Neuronal stem cell (in vitro differentiated cells): ENCODE results near the gene GCNT3. TPM values are rescaled to one million over a fixed set of nuclear protein-coding genes. Genes with fewer than 3 reads are reported as not detected.

ENCODE experiments used
- DNase-seq: peaks from one replicate; pipeline ENCODE4 v3.0.0-alpha.2; 2013; ENCODE audit warnings: low spot score
- H2AFZ ChIP-seq: one replicate; pipeline ENCODE4 v1.6.1; 2013; ENCODE audit warnings: mild to moderate bottlenecking, low read length, inconsistent platforms
- H2AK5ac ChIP-seq: 2 replicates; pipeline ENCODE4 v1.6.1; 2013; ENCODE audit warnings: low read depth, mild to moderate bottlenecking, inconsistent platforms, low read length, moderate library complexity, mixed read lengths
- H2BK120ac ChIP-seq: 2 replicates; pipeline ENCODE4 v1.6.1; 2013; ENCODE audit warnings: low read depth, mild to moderate bottlenecking, inconsistent platforms, low read length, moderate library complexity, mixed read lengths
- H2BK12ac ChIP-seq: one replicate; pipeline ENCODE4 v1.6.1; 2013; ENCODE audit warnings: low read length, inconsistent platforms
- H2BK15ac ChIP-seq: 2 replicates; pipeline ENCODE4 v1.6.1; 2013; ENCODE audit warnings: mild to moderate bottlenecking, low read length, inconsistent platforms, mixed read lengths
- H2BK5ac ChIP-seq: one replicate; pipeline ENCODE4 v1.6.1; 2013; ENCODE audit warnings: inconsistent platforms, mild to moderate bottlenecking, low read length, moderate library complexity
- H3K14ac ChIP-seq: one replicate; pipeline ENCODE4 v1.6.1; 2013; ENCODE audit warnings: low read length, inconsistent platforms
- H3K18ac ChIP-seq: 2 replicates; pipeline ENCODE4 v1.6.1; 2013; ENCODE audit warnings: low read length, inconsistent platforms
- H3K23ac ChIP-seq: 2 replicates; pipeline ENCODE4 v1.6.1; 2013; ENCODE audit warnings: low read depth, mild to moderate bottlenecking, mixed read lengths, low read length, inconsistent platforms; ENCODE audit not compliant: poor library complexity
- H3K27ac ChIP-seq: replicated peaks from 3 replicates; pipeline ENCODE4 v1.5.1; 2013; ENCODE audit warnings: low read length, inconsistent platforms
- H3K27me3 ChIP-seq, 3 experiments: 2 replicates each; pipeline ENCODE4 v1.6.1; 2013; ENCODE audit warnings: low read length in 3 of 3, mild to moderate bottlenecking in 2 of 3, inconsistent platforms in 1 of 3, low read depth in 1 of 3, mixed read lengths in 1 of 3, moderate library complexity in 1 of 3; ENCODE audit not compliant: control insufficient read depth in 3 of 3, insufficient read depth in 3 of 3
- H3K36me3 ChIP-seq, 2 donors: replicated peaks in 1 of 2; 2 replicates each; pipeline ENCODE4 v1.6.1; 2013; ENCODE audit warnings: low read length in 2 of 2; ENCODE audit not compliant: control insufficient read depth in 2 of 2, insufficient read depth in 2 of 2
- H3K4ac ChIP-seq: 2 replicates; pipeline ENCODE4 v1.6.1; 2013; ENCODE audit warnings: inconsistent platforms, mild to moderate bottlenecking, low read length, moderate library complexity
- H3K4me1 ChIP-seq, 2 donors: 1 replicate in 1 of 2; 2 replicates in 1 of 2; pipeline ENCODE4 v1.6.1; 2013; ENCODE audit warnings: low read length in 2 of 2, low read depth in 1 of 2; ENCODE audit not compliant: control insufficient read depth in 2 of 2, insufficient read depth in 1 of 2
- H3K4me2 ChIP-seq: one replicate; pipeline ENCODE4 v1.6.1; 2013; ENCODE audit warnings: mild to moderate bottlenecking, low read length, inconsistent platforms; ENCODE audit not compliant: insufficient read depth, poor library complexity, severe bottlenecking
- H3K4me3 ChIP-seq, 2 donors: 2 replicates each; pipeline ENCODE4 v1.5.1; 2013; ENCODE audit warnings: low read length in 2 of 2, mild to moderate bottlenecking in 2 of 2, inconsistent platforms in 1 of 2, moderate library complexity in 1 of 2
- H3K79me1 ChIP-seq: one replicate; pipeline ENCODE4 v1.6.1; 2013; ENCODE audit warnings: low read depth, mild to moderate bottlenecking, inconsistent platforms, low read length, moderate library complexity
- H3K9ac ChIP-seq: one replicate; pipeline ENCODE4 v1.6.1; 2013; ENCODE audit warnings: mild to moderate bottlenecking, low read depth, low read length, inconsistent platforms; ENCODE audit not compliant: poor library complexity
- H3K9me3 ChIP-seq, 2 donors: replicated peaks in 1 of 2; 2 replicates each; pipeline versions ENCODE3 to v1.6.1; 2013; ENCODE audit warnings: low read length in 2 of 2, mild to moderate bottlenecking in 2 of 2, inconsistent platforms in 1 of 2, low read depth in 1 of 2, mixed read lengths in 1 of 2, moderate library complexity in 1 of 2; ENCODE audit not compliant: control insufficient read depth in 2 of 2, insufficient read depth in 1 of 2
- H4K8ac ChIP-seq: one replicate; pipeline ENCODE4 v1.6.1; 2013; ENCODE audit warnings: low read depth, mild to moderate bottlenecking, inconsistent platforms, low read length, moderate library complexity
- H4K91ac ChIP-seq: one replicate; pipeline ENCODE4 v1.6.1; 2013; ENCODE audit warnings: low read length, low read depth, mild to moderate bottlenecking, inconsistent platforms; ENCODE audit not compliant: poor library complexity
- WGBS, 2 donors: extraction: QIAGEN DNeasy Blood & Tissue Kit; methylation state at CpG; one replicate each; pipeline ENCODE4 v1.1.7; 2013; ENCODE audit warnings: missing lambda C conversion rate in 2 of 2, mixed read lengths in 1 of 2; ENCODE audit not compliant: insufficient read length in 2 of 2, insufficient replicate concordance in 1 of 2; ENCODE audit errors: extremely low coverage in 2 of 2; 5-methylcytosine and 5-hydroxymethylcytosine counted together
- polyA plus RNA-seq, 2 experiments: library from polyadenylated mRNA; stranded (reverse); fragments of 200-250 nt; gene quantifications; one replicate each; pipeline ENCODE4 v1.2.3, GENCODE V29; 2013

Gene GCNT3
- polyA plus RNA-seq (2013, experiment 1 of 2): not detected
- not detected for polyA plus RNA-seq (2013, experiment 2 of 2)

- no peak within 1 kb of the TSS for H3K14ac ChIP-seq
- no peaks in the 10 kb centered on the region for H3K36me3 ChIP-seq
- H3K4me2 ChIP-seq: no peak within 1 kb of the TSS
- no peak within 1 kb of the TSS for H2AFZ ChIP-seq
- no peak within 1 kb of the TSS for H2BK15ac ChIP-seq
- no peak within 1 kb of the TSS for H4K91ac ChIP-seq
- no peak within 1 kb of the TSS for H3K27ac ChIP-seq
- H3K9ac ChIP-seq: no peak within 1 kb of the TSS
- H3K18ac ChIP-seq: no peak within 1 kb of the TSS
- no peak within 1 kb of the TSS for H2BK5ac ChIP-seq
- H3K4me1 ChIP-seq: no peaks in the 10 kb centered on the region
- H2BK120ac ChIP-seq: no peak within 1 kb of the TSS
- DNase-seq: no peak
- H3K4ac ChIP-seq: no peak within 1 kb of the TSS
- no peak within 1 kb of the TSS for H4K8ac ChIP-seq
- no CpG with 5 or more reads among the region's 8 CpGs for WGBS, 2 donors
- no peak within 1 kb of the TSS for H2BK12ac ChIP-seq
- peak within 1 kb of the TSS in 1 of 2 donors; percentile 48 for H3K4me3 ChIP-seq
- no peak within 1 kb of the TSS for H3K23ac ChIP-seq
- H3K27me3 ChIP-seq: peaks cover 0 to 16% (median 0%) of the 10 kb centered on the region in 3 experiments
- H3K79me1 ChIP-seq: no peaks in the 10 kb centered on the region
- H3K9me3 ChIP-seq: peaks cover 0 to 2% of the 10 kb centered on the region in 2 donors
- H2AK5ac ChIP-seq: no peak within 1 kb of the TSS
Observed at GRCh38 chr15:59611276-59612260, at the start of gene GCNT3. Gene GCNT3, plus strand, starts transcription at chr15:59611783. Its CDS starts 6,456 bp downstream, at chr15:59618239.

GRCh38 chr15:59562448-59563186 is 49.0 kb upstream of the GCNT3 start:
- Histone ChIP-seq H3K79me1 (no peaks in the 10 kb centered on the region), H3K27ac (no peak overlapping the region), H2BK12ac (no peak overlapping the region), H3K14ac (no peak overlapping the region), H3K4me1 (no peaks in the 10 kb centered on the region), H3K23ac (no peak overlapping the region), H2AFZ (no peak overlapping the region), H3K18ac (no peak overlapping the region), H3K4me2 (no peak overlapping the region), H3K9ac (no peak overlapping the region), H3K4ac (no peak overlapping the region), H3K36me3 (no peaks in the 10 kb centered on the region), H3K9me3 (peaks cover 0 to 1% of the 10 kb centered on the region in 2 donors), H2BK15ac (no peak overlapping the region), H3K27me3 (no peaks in the 10 kb centered on the region), H4K8ac (no peak overlapping the region), H2BK120ac (no peak overlapping the region), H4K91ac (no peak overlapping the region), H2BK5ac (no peak overlapping the region), H3K4me3 (no peak overlapping the region), H2AK5ac (no peak overlapping the region)
- no peak for DNase-seq
- WGBS, 2 donors: no CpG with 5 or more reads among the region's 2 CpGs

- Histone ChIP-seq H2BK5ac (no peak overlapping the region), H3K9ac (no peak overlapping the region), H3K4me1 (no peaks in the 10 kb centered on the region), H2AFZ (no peak overlapping the region), H3K4ac (no peak overlapping the region), H4K8ac (no peak overlapping the region), H2BK15ac (no peak overlapping the region), H4K91ac (no peak overlapping the region), H2BK120ac (no peak overlapping the region), H3K4me3 (no peak overlapping the region), H3K4me2 (no peak overlapping the region), H2BK12ac (no peak overlapping the region), H3K9me3 (peaks cover 0 to 1% of the 10 kb centered on the region in 2 donors), H3K79me1 (no peaks in the 10 kb centered on the region), H3K27me3 (no peaks in the 10 kb centered on the region), H3K14ac (no peak overlapping the region), H2AK5ac (no peak overlapping the region), H3K18ac (no peak overlapping the region), H3K27ac (no peak overlapping the region), H3K23ac (no peak overlapping the region), H3K36me3 (no peaks in the 10 kb centered on the region)
- no peak for DNase-seq
- no CpG with 5 or more reads among the region's 4 CpGs for WGBS, 2 donors
Observed at GRCh38 chr15:59565299-59565698, 46.3 kb upstream of the GCNT3 start.

GRCh38 chr15:59567324-59567723 is 44.3 kb upstream of the GCNT3 start:
- no peak overlapping the region for H3K27ac ChIP-seq
- H3K9ac ChIP-seq: no peak overlapping the region
- DNase-seq: no peak
- H2BK15ac ChIP-seq: no peak overlapping the region
- H3K4ac ChIP-seq: no peak overlapping the region
- no peak overlapping the region for H3K14ac ChIP-seq
- no peak overlapping the region for H4K8ac ChIP-seq
- no peaks in the 10 kb centered on the region for H3K4me1 ChIP-seq
- H2BK5ac ChIP-seq: no peak overlapping the region
- H4K91ac ChIP-seq: no peak overlapping the region
- H3K4me3 ChIP-seq: no peak overlapping the region
- H3K36me3 ChIP-seq: no peaks in the 10 kb centered on the region
- H3K4me2 ChIP-seq: no peak overlapping the region
- H3K9me3 ChIP-seq: peaks cover 0 to 1% of the 10 kb centered on the region in 2 donors
- no peak overlapping the region for H2AFZ ChIP-seq
- no peak overlapping the region for H2AK5ac ChIP-seq
- no peak overlapping the region for H3K18ac ChIP-seq
- no CpG with 5 or more reads among the region's 1 CpG for WGBS, 2 donors
- H3K23ac ChIP-seq: no peak overlapping the region
- H2BK120ac ChIP-seq: no peak overlapping the region
- no peaks in the 10 kb centered on the region for H3K27me3 ChIP-seq
- no peaks in the 10 kb centered on the region for H3K79me1 ChIP-seq
- H2BK12ac ChIP-seq: no peak overlapping the region
